WI38 (cell line): ENCODE data around the gene FAM174C.

Source experiments
- H3K4me3 ChIP-seq: 2 replicates; pipeline ENCODE4 v1.5.1; 2011; ENCODE audit warnings: low read depth, mild to moderate bottlenecking, control low read depth, low read length
- CTCF ChIP-seq: IDR thresholded peaks from 2 replicates; pipeline ENCODE4 v1.5.1; 2012; ENCODE audit warnings: low read depth, mild to moderate bottlenecking, control low read depth, low read length

Gene FAM174C

GRCh38 chr19:1268226-1269064, 6.9 kb upstream of the FAM174C start:
- no peak overlapping the region for H3K4me3 ChIP-seq
- no peak for TF ChIP-seq CTCF

- TF ChIP-seq CTCF: no peak
- peak within 1 kb of the TSS; percentile 81 for H3K4me3 ChIP-seq
Observed at GRCh38 chr19:1269065-1269477, 6.3 kb upstream of the FAM174C start, which contains the start of gene CIRBP. Gene CIRBP (plus strand): TSS chr19:1269332. CDS start chr19:1270934, 1,602 bp downstream.

- H3K4me3 ChIP-seq: peak overlapping the region; percentile 81
- no peak for TF ChIP-seq CTCF
Observed at GRCh38 chr19:1269478-1270212, 5.7 kb upstream of the FAM174C start.

- no peak for TF ChIP-seq CTCF
- H3K4me3 ChIP-seq: peak overlapping the region; percentile 81
Observed at GRCh38 chr19:1270213-1270853, 5.0 kb upstream of the FAM174C start.

GRCh38 chr19:1270854-1271527, 4.3 kb upstream of the FAM174C start:
- peak overlapping the region; percentile 81 for H3K4me3 ChIP-seq
- TF ChIP-seq CTCF: no peak

GRCh38 chr19:1271528-1272422, 3.6 kb upstream of the FAM174C start:
- no peak for TF ChIP-seq CTCF
- no peak overlapping the region for H3K4me3 ChIP-seq
